ENCODE results near the gene JAK2. TPM values are rescaled to one million over a fixed set of nuclear protein-coding genes. Genes with fewer than 3 reads are reported as not detected.

The JAK2 gene
- total RNA-seq, 2 donors from 2014 or later: 10.4 to 12.3 TPM

DNA sequence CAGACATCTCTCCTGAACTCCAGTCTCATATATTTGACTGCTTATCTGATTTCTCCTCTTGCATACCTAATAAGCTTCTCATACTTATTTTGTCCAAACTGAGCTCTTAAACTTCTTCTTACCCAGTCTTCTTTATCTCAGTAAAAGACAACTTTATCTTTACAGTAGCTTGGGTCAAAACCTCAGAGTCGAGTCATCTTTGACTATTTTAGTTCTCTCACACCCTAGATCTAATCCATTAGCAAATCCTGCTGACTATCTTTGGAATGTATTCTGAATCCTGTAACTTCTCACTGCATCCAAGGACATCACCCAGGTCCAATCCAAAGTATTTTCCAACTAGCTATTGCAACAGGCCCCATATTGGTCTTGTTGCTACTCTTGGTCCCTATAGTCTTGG lies 11.8 kb upstream of the JAK2 start:
- H3K27me3 Mint-ChIP-seq (ENCODE audit: insufficient read depth): no peaks in the 10 kb centered on the region
- H3K27me3 ChIP-seq (ENCODE audit: control insufficient read depth, insufficient read depth, low read length, poor library complexity, severe bottlenecking): no peaks in the 10 kb centered on the region
- H3K27ac ChIP-seq (ENCODE audit: low read depth, low read length): no peak overlapping the region
- H3K9me3 ChIP-seq (ENCODE audit: control insufficient read depth, low read length): no peaks in the 10 kb centered on the region
- H3K9ac ChIP-seq (ENCODE audit: extremely low read depth, low read length, poor library complexity, severe bottlenecking): no peak overlapping the region
- DNase-seq: no peak
- 64 to 83% methylated on average over 1 of the region's 1 CpG for WGBS, 2 experiments (ENCODE audit: insufficient coverage in 1 of 2, insufficient read length in 1 of 2)
- no peak for TF ChIP-seq CTCF (conservative IDR thresholded peaks at IDR 0.05)
- no peak overlapping the region for H3K4me3 ChIP-seq (ENCODE audit: low read length)
- H3K4me3 Mint-ChIP-seq: no peak overlapping the region
- H3K4me1 Mint-ChIP-seq: peaks cover 2% of the 10 kb centered on the region
- no peaks in the 10 kb centered on the region for H3K36me3 ChIP-seq (ENCODE audit: control insufficient read depth, insufficient read depth, low read length)
- no peaks in the 10 kb centered on the region for H3K9me3 Mint-ChIP-seq
- H3K4me1 ChIP-seq (ENCODE audit: control insufficient read depth, insufficient read depth, low read length): peaks cover 5% of the 10 kb centered on the region
- H3K36me3 Mint-ChIP-seq (ENCODE audit: low read depth): no peaks in the 10 kb centered on the region
- H3K27ac Mint-ChIP-seq: no peak overlapping the region

DNA sequence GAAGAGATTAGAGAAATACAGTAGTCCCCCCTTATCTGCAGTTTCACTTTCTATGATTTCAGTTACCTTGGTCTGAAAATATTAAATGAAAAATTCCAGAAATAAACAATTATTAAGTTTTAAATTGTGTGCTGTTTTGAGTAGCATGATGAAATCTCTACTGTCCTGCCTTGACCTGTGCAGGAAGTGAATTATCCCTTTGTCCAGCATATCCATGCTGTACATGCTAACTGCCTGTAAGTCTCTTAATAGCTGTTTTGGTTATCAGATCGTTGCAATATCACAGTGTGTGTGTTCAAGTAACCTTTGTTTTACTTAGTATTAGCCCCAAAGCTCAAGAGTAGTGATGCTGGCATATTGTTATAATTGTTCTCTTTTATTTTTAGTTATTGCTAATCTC lies 11.2 kb upstream of the JAK2 start:
- peaks cover 2% of the 10 kb centered on the region for H3K4me1 Mint-ChIP-seq
- no peak for TF ChIP-seq CTCF (conservative IDR thresholded peaks at IDR 0.05)
- Histone ChIP-seq H3K27me3 (ENCODE audit: control insufficient read depth, insufficient read depth, low read length, poor library complexity, severe bottlenecking) (no peaks in the 10 kb centered on the region), H3K27ac (ENCODE audit: low read depth, low read length) (no peak overlapping the region), H3K9ac (ENCODE audit: extremely low read depth, low read length, poor library complexity, severe bottlenecking) (no peak overlapping the region), H3K36me3 (ENCODE audit: control insufficient read depth, insufficient read depth, low read length) (no peaks in the 10 kb centered on the region), H3K9me3 (ENCODE audit: control insufficient read depth, low read length) (no peaks in the 10 kb centered on the region), H3K4me3 (ENCODE audit: low read length) (no peak overlapping the region), H3K4me1 (ENCODE audit: control insufficient read depth, insufficient read depth, low read length) (peaks cover 5% of the 10 kb centered on the region)
- H3K4me3 Mint-ChIP-seq: no peak overlapping the region
- no peak overlapping the region for H3K27ac Mint-ChIP-seq
- no peaks in the 10 kb centered on the region for H3K9me3 Mint-ChIP-seq
- WGBS, 2 experiments (ENCODE audit: insufficient coverage in 1 of 2, insufficient read length in 1 of 2): 83 to 100% methylated on average over 1 of the region's 1 CpG
- no peaks in the 10 kb centered on the region for H3K27me3 Mint-ChIP-seq (ENCODE audit: insufficient read depth)
- no peaks in the 10 kb centered on the region for H3K36me3 Mint-ChIP-seq (ENCODE audit: low read depth)
- no peak for DNase-seq

DNA sequence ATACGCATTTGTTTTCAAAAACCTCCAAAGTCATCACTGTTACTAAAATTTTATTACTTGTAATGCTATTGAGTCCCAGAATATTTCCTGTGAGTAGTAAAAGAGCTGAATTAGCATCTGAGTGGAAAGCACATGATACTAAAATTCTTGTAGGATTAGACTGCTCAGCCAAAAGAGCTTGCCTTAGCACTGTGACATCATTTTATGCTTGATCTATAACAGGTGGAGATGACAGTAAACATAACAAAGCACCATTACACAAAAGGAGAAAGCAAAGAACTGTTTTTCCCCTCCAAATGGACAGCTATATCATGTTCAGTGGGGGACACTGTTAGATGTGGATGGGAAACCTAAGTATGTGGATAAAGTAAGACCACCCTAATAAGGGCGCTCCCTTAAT lies 5.8 kb upstream of the JAK2 start:
- no peaks in the 10 kb centered on the region for H3K36me3 ChIP-seq (ENCODE audit: control insufficient read depth, insufficient read depth, low read length)
- Mint-ChIP-seq H3K4me3 (no peak overlapping the region), H3K9me3 (no peaks in the 10 kb centered on the region), H3K4me1 (peaks cover 8% of the 10 kb centered on the region), H3K36me3 (ENCODE audit: low read depth) (no peaks in the 10 kb centered on the region), H3K27me3 (ENCODE audit: insufficient read depth) (peaks cover 22% of the 10 kb centered on the region), H3K27ac (no peak overlapping the region)
- no peaks in the 10 kb centered on the region for H3K9me3 ChIP-seq (ENCODE audit: control insufficient read depth, low read length)
- DNase-seq: no peak
- 82% methylated on average over 1 of the region's 2 CpGs; no CpG with 5 or more reads in 1 of the 2 experiments for WGBS, 2 experiments (ENCODE audit: insufficient coverage in 1 of 2, insufficient read length in 1 of 2)
- no peak overlapping the region for H3K4me3 ChIP-seq (ENCODE audit: low read length)
- peaks cover 8% of the 10 kb centered on the region for H3K27me3 ChIP-seq (ENCODE audit: control insufficient read depth, insufficient read depth, low read length, poor library complexity, severe bottlenecking)
- no peaks in the 10 kb centered on the region for H3K4me1 ChIP-seq (ENCODE audit: control insufficient read depth, insufficient read depth, low read length)
- no peak overlapping the region for H3K27ac ChIP-seq (ENCODE audit: low read depth, low read length)
- TF ChIP-seq CTCF (conservative IDR thresholded peaks at IDR 0.05): no peak
- H3K9ac ChIP-seq (ENCODE audit: extremely low read depth, low read length, poor library complexity, severe bottlenecking): no peak overlapping the region

Data from endodermal cell (in vitro differentiated cells).